GM12865 (cell line): ENCODE data around the gene SYNGR3.

Experiments used
- DNase-seq: peaks from one replicate; pipeline ENCODE4 v3.0.0; 2010; ENCODE audit warnings: low read depth
- H3K4me3 ChIP-seq: 2 replicates; pipeline ENCODE4 v1.5.1; 2011; ENCODE audit warnings: mild to moderate bottlenecking, low read depth, low read length, control low read depth
- CTCF ChIP-seq: IDR thresholded peaks from 2 replicates; pipeline ENCODE4 v1.5.1; 2011; ENCODE audit warnings: low read length, control low read depth, low read depth, inconsistent platforms; ENCODE audit not compliant: insufficient read depth; ENCODE audit errors: missing control alignments

Gene SYNGR3

DNA sequence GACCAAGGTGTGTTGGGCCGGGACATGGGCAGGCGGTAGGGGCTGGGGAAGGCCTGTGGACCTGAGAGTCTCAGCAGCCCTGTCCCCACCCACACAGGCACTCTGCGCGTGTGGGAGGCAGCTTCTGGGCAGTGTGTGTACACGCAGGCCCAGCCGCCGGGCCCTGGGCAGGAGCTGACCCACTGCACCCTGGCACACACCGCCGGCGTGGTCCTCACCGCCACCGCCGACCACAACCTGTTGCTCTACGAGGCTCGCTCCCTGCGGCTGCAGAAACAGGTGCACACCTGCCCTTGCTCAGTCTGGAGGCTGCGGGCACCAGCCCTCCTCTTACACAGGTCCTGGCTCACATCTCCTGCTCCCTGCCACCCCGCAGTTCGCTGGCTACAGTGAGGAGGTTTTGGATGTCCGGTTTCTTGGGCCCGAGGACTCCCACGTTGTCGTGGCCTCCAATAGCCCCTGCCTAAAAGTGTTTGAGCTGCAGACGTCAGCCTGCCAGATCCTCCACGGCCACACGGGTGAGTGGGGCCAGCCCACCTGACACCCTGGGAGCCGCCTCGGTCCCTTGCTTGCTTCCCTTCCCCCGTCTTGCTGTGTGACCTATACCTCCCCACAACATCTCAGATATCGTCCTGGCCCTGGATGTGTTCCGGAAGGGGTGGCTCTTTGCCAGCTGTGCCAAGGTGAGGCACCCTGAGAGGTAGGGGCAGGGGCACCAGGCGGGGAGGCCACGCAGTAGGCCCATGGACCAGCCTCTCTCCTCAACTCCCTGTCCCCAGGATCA, 14.1 kb upstream of the SYNGR3 start:
- TF ChIP-seq CTCF, result no peak
- no peak overlapping the region for H3K4me3 ChIP-seq
- DNase-seq, result no peak

DNA sequence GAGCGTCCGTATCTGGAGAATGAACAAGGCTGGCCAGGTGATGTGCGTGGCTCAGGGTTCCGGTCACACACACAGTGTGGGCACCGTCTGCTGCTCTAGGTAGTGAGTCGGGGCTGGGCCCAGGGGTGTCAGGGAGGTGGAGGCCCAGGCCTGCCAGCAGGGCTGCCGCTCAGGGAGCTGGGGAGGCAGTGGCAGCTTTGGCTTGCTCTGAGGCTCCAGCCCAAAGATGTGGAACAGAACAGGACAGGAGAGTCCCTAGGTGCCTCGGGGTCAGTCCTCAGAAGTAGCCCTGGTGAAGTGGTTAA, 13.6 kb upstream of the SYNGR3 start:
- no peak for TF ChIP-seq CTCF
- no peak overlapping the region for H3K4me3 ChIP-seq
- DNase-seq, result no peak

GRCh38 chr16:1976951-1977874, 12.6 kb upstream of the SYNGR3 start:
- TF ChIP-seq CTCF, result no peak
- DNase-seq, result no peak
- no peak overlapping the region for H3K4me3 ChIP-seq

GRCh38 chr16:1977875-1978268, 11.9 kb upstream of the SYNGR3 start:
- no peak for DNase-seq
- H3K4me3 ChIP-seq, result no peak overlapping the region
- TF ChIP-seq CTCF, result no peak

DNA sequence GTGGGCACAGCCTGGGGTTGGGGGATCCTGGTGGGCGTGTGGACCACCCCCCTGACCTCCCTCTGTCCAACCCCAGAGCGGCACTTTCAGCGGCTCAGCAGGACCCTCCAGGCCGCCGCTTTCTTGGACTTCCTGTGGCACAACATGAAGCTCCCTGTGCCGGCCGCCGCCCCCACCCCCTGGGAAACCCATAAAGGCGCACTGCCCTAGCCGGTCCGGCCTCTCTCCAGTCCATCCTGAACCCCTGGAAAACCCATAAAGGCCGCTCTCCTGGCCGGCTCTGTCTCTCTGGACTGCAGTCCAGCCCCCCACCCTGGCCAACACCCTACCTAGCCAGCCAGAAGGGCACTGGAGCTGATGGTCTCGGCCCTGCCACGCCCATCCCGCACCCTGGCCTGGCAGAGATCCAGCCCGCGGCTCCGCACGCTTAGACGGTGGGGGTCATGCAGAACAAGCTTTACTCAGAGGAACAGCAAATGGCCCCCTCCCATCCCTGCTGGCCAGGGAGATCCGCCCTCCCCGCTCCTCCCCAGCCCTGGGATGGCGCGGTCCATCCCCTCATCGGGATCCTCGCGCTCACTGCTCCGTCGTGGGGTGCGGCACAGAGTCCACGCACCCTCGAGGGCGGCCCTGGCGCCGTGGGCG, 11.2 kb upstream of the SYNGR3 start:
- H3K4me3 ChIP-seq, result no peak overlapping the region
- no peak for DNase-seq
- no peak for TF ChIP-seq CTCF

DNA sequence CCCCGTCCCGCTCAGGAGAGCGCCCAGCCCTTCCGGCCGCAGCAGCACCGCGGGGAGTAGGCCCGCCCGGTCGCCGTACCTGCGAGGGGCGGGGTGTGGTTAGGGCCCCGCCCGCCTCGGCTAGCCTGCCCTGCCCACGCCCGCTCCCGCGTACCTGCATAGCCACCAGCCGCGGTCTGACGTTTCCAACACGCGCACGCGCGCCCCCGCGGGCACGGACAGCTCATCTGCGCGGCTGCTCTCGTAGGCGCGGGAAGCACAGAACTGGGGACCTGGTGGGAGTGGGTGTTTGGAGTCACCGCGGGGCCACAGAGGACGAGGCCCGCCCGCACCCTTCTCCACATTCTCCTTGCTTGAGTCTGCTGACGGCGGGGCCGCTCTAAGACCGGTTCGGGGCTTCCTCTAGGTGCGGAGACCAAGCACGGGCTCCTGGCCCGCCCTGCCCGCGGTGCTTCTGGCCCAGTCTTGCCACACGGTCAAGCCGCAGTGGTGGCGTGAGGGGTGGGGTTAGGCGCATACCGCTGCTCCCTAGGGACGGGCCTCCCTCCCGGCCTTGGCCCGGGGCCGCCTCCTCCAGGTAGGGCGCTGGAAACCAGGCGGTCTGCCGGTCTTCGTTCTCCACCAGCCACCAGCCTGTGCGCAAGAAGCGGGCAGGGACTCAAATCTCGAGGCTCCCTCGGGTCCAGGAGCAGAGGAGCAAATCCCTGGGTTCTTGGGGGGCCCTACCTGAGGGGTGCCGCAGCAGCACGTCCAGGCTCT, 10.3 kb upstream of the SYNGR3 start:
- DNase-seq, result no peak
- TF ChIP-seq CTCF, result no peak
- no peak overlapping the region for H3K4me3 ChIP-seq
